T-helper 2 cell treated with Interferon-gamma antibody and Interleukin-4, amounts not matched to agents 5 μg/mL and 100 μg/mL, for 36 hours (primary cell): ENCODE results near the gene KIAA1755.

Experiments used
- DNase-seq: peaks from one replicate; pipeline ENCODE4 v3.0.0; 2021; ENCODE audit warnings: low spot score
- H3K27ac Mint-ChIP-seq: one replicate; pipeline ENCODE4 v1.8.0; 2021; ENCODE audit warnings: mild to moderate bottlenecking, mixed read lengths
- H3K27me3 Mint-ChIP-seq: one replicate; pipeline ENCODE4 v1.8.0; 2021; ENCODE audit warnings: low read depth, mixed read lengths
- H3K36me3 Mint-ChIP-seq: one replicate; pipeline ENCODE4 v1.8.0; 2021; ENCODE audit warnings: low read depth, mixed read lengths
- H3K4me1 Mint-ChIP-seq: one replicate; pipeline ENCODE4 v1.8.0; 2021; ENCODE audit warnings: low read depth, mixed read lengths
- H3K4me3 Mint-ChIP-seq: one replicate; pipeline ENCODE4 v1.8.0; 2022; ENCODE audit warnings: mild to moderate bottlenecking, moderate library complexity, mixed read lengths
- H3K9me3 Mint-ChIP-seq: one replicate; pipeline ENCODE4 v1.8.0; 2021; ENCODE audit warnings: mixed read lengths

Gene KIAA1755

GRCh38 chr20:38278763-38279162 is 18.2 kb upstream of the KIAA1755 start:
- no peak for DNase-seq
- Mint-ChIP-seq H3K4me1 (no peaks in the 10 kb centered on the region), H3K27me3 (no peaks in the 10 kb centered on the region), H3K36me3 (no peaks in the 10 kb centered on the region), H3K27ac (no peak overlapping the region), H3K4me3 (no peak overlapping the region), H3K9me3 (no peaks in the 10 kb centered on the region)

- Mint-ChIP-seq H3K36me3 (no peaks in the 10 kb centered on the region), H3K4me1 (no peaks in the 10 kb centered on the region), H3K27me3 (no peaks in the 10 kb centered on the region), H3K27ac (no peak overlapping the region), H3K4me3 (no peak overlapping the region), H3K9me3 (no peaks in the 10 kb centered on the region)
- no peak for DNase-seq
Observed at GRCh38 chr20:38278131-38278530, 17.6 kb upstream of the KIAA1755 start.

- no peaks in the 10 kb centered on the region for H3K27me3 Mint-ChIP-seq
- H3K36me3 Mint-ChIP-seq = no peaks in the 10 kb centered on the region
- no peak overlapping the region for H3K27ac Mint-ChIP-seq
- no peak overlapping the region for H3K4me3 Mint-ChIP-seq
- H3K9me3 Mint-ChIP-seq = no peaks in the 10 kb centered on the region
- no peaks in the 10 kb centered on the region for H3K4me1 Mint-ChIP-seq
- DNase-seq = no peak
Observed at GRCh38 chr20:38277691-38278090, 17.2 kb upstream of the KIAA1755 start.

- no peaks in the 10 kb centered on the region for H3K36me3 Mint-ChIP-seq
- H3K27ac Mint-ChIP-seq = no peak overlapping the region
- H3K27me3 Mint-ChIP-seq = no peaks in the 10 kb centered on the region
- no peak for DNase-seq
- no peaks in the 10 kb centered on the region for H3K9me3 Mint-ChIP-seq
- no peaks in the 10 kb centered on the region for H3K4me1 Mint-ChIP-seq
- no peak overlapping the region for H3K4me3 Mint-ChIP-seq
Observed at GRCh38 chr20:38277285-38277684, 16.8 kb upstream of the KIAA1755 start.

GRCh38 chr20:38275815-38276550 is 15.4 kb upstream of the KIAA1755 start:
- Mint-ChIP-seq H3K27me3 (no peaks in the 10 kb centered on the region), H3K4me1 (no peaks in the 10 kb centered on the region), H3K36me3 (no peaks in the 10 kb centered on the region), H3K27ac (no peak overlapping the region), H3K9me3 (no peaks in the 10 kb centered on the region), H3K4me3 (no peak overlapping the region)
- no peak for DNase-seq

GRCh38 chr20:38272961-38273360 is 12.4 kb upstream of the KIAA1755 start:
- DNase-seq = no peak
- H3K9me3 Mint-ChIP-seq = no peaks in the 10 kb centered on the region
- no peak overlapping the region for H3K27ac Mint-ChIP-seq
- no peaks in the 10 kb centered on the region for H3K27me3 Mint-ChIP-seq
- no peaks in the 10 kb centered on the region for H3K4me1 Mint-ChIP-seq
- no peaks in the 10 kb centered on the region for H3K36me3 Mint-ChIP-seq
- no peak overlapping the region for H3K4me3 Mint-ChIP-seq

GRCh38 chr20:38272398-38272797 is 11.9 kb upstream of the KIAA1755 start:
- Mint-ChIP-seq H3K9me3 (no peaks in the 10 kb centered on the region), H3K27ac (no peak overlapping the region), H3K36me3 (no peaks in the 10 kb centered on the region), H3K27me3 (no peaks in the 10 kb centered on the region), H3K4me3 (no peak overlapping the region), H3K4me1 (no peaks in the 10 kb centered on the region)
- no peak for DNase-seq

- Mint-ChIP-seq H3K27me3 (no peaks in the 10 kb centered on the region), H3K36me3 (no peaks in the 10 kb centered on the region), H3K4me3 (no peak overlapping the region), H3K27ac (no peak overlapping the region), H3K4me1 (no peaks in the 10 kb centered on the region), H3K9me3 (no peaks in the 10 kb centered on the region)
- DNase-seq = no peak
Observed at GRCh38 chr20:38271608-38272120, 11.1 kb upstream of the KIAA1755 start.

GRCh38 chr20:38270869-38271605 is 10.5 kb upstream of the KIAA1755 start:
- H3K4me1 Mint-ChIP-seq = no peaks in the 10 kb centered on the region
- H3K36me3 Mint-ChIP-seq = no peaks in the 10 kb centered on the region
- H3K9me3 Mint-ChIP-seq = no peaks in the 10 kb centered on the region
- H3K27me3 Mint-ChIP-seq = no peaks in the 10 kb centered on the region
- no peak overlapping the region for H3K4me3 Mint-ChIP-seq
- no peak for DNase-seq
- H3K27ac Mint-ChIP-seq = no peak overlapping the region

- Mint-ChIP-seq H3K4me3 (no peak overlapping the region), H3K27ac (no peak overlapping the region), H3K4me1 (no peaks in the 10 kb centered on the region), H3K36me3 (no peaks in the 10 kb centered on the region), H3K9me3 (no peaks in the 10 kb centered on the region), H3K27me3 (no peaks in the 10 kb centered on the region)
- DNase-seq = no peak
Observed at GRCh38 chr20:38269715-38270114, 9.2 kb upstream of the KIAA1755 start.

GRCh38 chr20:38269040-38269439 is 8.5 kb upstream of the KIAA1755 start:
- Mint-ChIP-seq H3K27ac (no peak overlapping the region), H3K4me1 (no peaks in the 10 kb centered on the region), H3K27me3 (no peaks in the 10 kb centered on the region), H3K9me3 (no peaks in the 10 kb centered on the region), H3K4me3 (no peak overlapping the region), H3K36me3 (no peaks in the 10 kb centered on the region)
- no peak for DNase-seq

GRCh38 chr20:38267901-38268514 is 7.5 kb upstream of the KIAA1755 start:
- Mint-ChIP-seq H3K27me3 (peaks cover 1% of the 10 kb centered on the region), H3K4me1 (no peaks in the 10 kb centered on the region)

GRCh38 chr20:38267296-38267695 is 6.8 kb upstream of the KIAA1755 start:
- Mint-ChIP-seq H3K36me3 (no peaks in the 10 kb centered on the region), H3K27me3 (peaks cover 8% of the 10 kb centered on the region), H3K4me3 (no peak overlapping the region), H3K4me1 (no peaks in the 10 kb centered on the region), H3K9me3 (no peaks in the 10 kb centered on the region), H3K27ac (no peak overlapping the region)
- no peak for DNase-seq

More at GRCh38 chr20:38267901-38268514, 7.5 kb upstream of the KIAA1755 start:
- H3K9me3 Mint-ChIP-seq = no peaks in the 10 kb centered on the region
- no peaks in the 10 kb centered on the region for H3K36me3 Mint-ChIP-seq
- H3K4me3 Mint-ChIP-seq = no peak overlapping the region
- H3K27ac Mint-ChIP-seq = no peak overlapping the region
- DNase-seq = no peak

GRCh38 chr20:38266426-38266825 is 5.9 kb upstream of the KIAA1755 start:
- H3K9me3 Mint-ChIP-seq = no peaks in the 10 kb centered on the region
- no peaks in the 10 kb centered on the region for H3K36me3 Mint-ChIP-seq
- H3K4me3 Mint-ChIP-seq = no peak overlapping the region
- H3K27ac Mint-ChIP-seq = no peak overlapping the region
- no peaks in the 10 kb centered on the region for H3K4me1 Mint-ChIP-seq
- DNase-seq = no peak
- H3K27me3 Mint-ChIP-seq = peaks cover 13% of the 10 kb centered on the region
